NCI-H748 treated with DMSO at 0.1 percent for 48 hours (cell line): Measurements from ENCODE around the gene QKI.
A peak's percentile ranks its signal among the peaks of the same experiment; 100 is the strongest.
"Not testable (repeated sequence)": the region's sequence is repeated elsewhere in the genome, so short reads cannot be mapped to it uniquely, and the experiment has no call there.

Source experiments
- DNase-seq: peaks from one replicate; lab custom pipeline; 2025; lab: John Stamatoyannopoulos, UW

QKI gene

GRCh38 chr6:163414946-163415619 is 565 bp downstream of the QKI start:
- no peak for DNase-seq

- peak; percentile 27 for DNase-seq
These were observed 1.4 kb downstream of the QKI start for GRCh38 chr6:163415620-163416556.

GRCh38 chr6:163416557-163417253 is 2.2 kb downstream of the QKI start:
- peak; percentile 30 for DNase-seq

- no peak for DNase-seq
These were observed 3.1 kb downstream of the QKI start for GRCh38 chr6:163417595-163417994.

- DNase-seq: no peak
These were observed 4.0 kb downstream of the QKI start for GRCh38 chr6:163418311-163419029.

- no peak for DNase-seq
These were observed 5.1 kb downstream of the QKI start for GRCh38 chr6:163419413-163420288.

GRCh38 chr6:163420289-163420614 is 5.7 kb downstream of the QKI start:
- no peak for DNase-seq

GRCh38 chr6:163422550-163422949 is 8.0 kb downstream of the QKI start:
- no peak for DNase-seq

GRCh38 chr6:163423696-163424095 is 9.2 kb downstream of the QKI start:
- DNase-seq: no peak

- DNase-seq: peak; percentile 26
These were observed 13.2 kb downstream of the QKI start for GRCh38 chr6:163427498-163428254.

- no peak for DNase-seq
These were observed 13.9 kb downstream of the QKI start for GRCh38 chr6:163428373-163428772.

GRCh38 chr6:163429858-163430448 is 15.4 kb downstream of the QKI start:
- DNase-seq: no peak

GRCh38 chr6:163432300-163432699 is 17.8 kb downstream of the QKI start:
- no peak for DNase-seq

GRCh38 chr6:163433486-163433885 is 19.0 kb downstream of the QKI start:
- DNase-seq: not testable (repeated sequence)

GRCh38 chr6:163435023-163435422 is 20.5 kb downstream of the QKI start:
- no peak for DNase-seq

GRCh38 chr6:163436843-163437242 is 22.3 kb downstream of the QKI start:
- no peak for DNase-seq

GRCh38 chr6:163437466-163437865 is 22.9 kb downstream of the QKI start:
- DNase-seq: no peak

- DNase-seq: no peak
These were observed 23.9 kb downstream of the QKI start for GRCh38 chr6:163438298-163438939.

GRCh38 chr6:163438940-163439335 is 24.4 kb downstream of the QKI start:
- DNase-seq: peak; percentile 20
